Measurements from ENCODE around the gene MGMT.

DNA sequence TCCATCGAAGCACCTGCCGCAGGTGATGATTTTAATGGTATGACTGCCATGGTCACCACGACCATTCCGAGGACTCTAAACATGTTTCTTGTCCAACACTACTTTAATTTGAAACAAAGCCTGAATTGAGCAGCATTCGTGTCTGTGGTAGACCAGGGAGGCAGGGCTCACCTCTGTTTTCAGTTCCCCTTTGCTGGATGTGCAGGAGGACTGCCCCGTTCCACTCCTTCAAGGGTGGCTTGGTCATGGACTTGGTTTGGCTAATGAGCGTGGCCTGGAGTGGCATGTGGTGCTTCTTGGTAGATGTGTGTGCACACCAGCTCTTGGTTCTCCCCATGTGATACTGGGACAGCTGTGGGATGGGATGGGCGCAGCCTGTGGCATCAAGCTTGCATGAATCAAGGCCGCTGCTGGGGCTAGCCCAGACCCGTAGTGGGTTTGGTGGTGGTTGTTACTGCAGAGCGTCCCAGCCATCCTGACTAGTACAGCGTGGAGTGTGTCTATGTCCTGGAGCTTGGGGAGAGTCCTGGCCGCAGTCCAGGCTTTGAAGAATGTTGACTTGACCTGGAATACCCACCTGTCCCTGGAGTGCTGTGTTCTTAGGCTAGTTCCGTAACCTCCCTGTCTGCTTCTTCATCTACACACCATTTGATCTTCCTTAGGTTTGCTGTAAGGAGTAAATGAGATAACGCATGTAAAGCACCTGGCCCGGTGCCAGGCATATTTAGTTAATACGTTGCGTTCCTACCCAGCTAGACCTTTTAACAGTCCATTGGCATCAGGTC, 34.8 kb downstream of the MGMT start:
- TF ChIP-seq, protein P1, sequence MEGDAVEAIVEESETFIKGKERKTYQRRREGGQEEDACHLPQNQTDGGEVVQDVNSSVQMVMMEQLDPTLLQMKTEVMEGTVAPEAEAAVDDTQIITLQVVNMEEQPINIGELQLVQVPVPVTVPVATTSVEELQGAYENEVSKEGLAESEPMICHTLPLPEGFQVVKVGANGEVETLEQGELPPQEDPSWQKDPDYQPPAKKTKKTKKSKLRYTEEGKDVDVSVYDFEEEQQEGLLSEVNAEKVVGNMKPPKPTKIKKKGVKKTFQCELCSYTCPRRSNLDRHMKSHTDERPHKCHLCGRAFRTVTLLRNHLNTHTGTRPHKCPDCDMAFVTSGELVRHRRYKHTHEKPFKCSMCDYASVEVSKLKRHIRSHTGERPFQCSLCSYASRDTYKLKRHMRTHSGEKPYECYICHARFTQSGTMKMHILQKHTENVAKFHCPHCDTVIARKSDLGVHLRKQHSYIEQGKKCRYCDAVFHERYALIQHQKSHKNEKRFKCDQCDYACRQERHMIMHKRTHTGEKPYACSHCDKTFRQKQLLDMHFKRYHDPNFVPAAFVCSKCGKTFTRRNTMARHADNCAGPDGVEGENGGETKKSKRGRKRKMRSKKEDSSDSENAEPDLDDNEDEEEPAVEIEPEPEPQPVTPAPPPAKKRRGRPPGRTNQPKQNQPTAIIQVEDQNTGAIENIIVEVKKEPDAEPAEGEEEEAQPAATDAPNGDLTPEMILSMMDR (IDR thresholded peaks at IDR 0.05): no peak
- TF ChIP-seq ZFX (IDR thresholded peaks at IDR 0.05; ENCODE audit: borderline replicate concordance): no peak

All from 22Rv1 (cell line).